Fibroblast of lung (primary cell): ENCODE measurements around the gene CARHSP1. TPM values are rescaled to one million over a fixed set of nuclear protein-coding genes. Genes with fewer than 3 reads are reported as not detected.

Experiments
- DNase-seq, 2 donors: peaks; one replicate each; pipeline versions ENCODE4 v3.0.0 to v3.0.0-alpha.2; 2010; ENCODE audit warnings: low read depth in 2 of 2
- H2AFZ ChIP-seq: 2 replicates; pipeline ENCODE4 v1.5.1; 2012; ENCODE audit warnings: low read length, control low read depth, inconsistent platforms
- H3K27ac ChIP-seq: 2 replicates; pipeline ENCODE4 v1.5.1; 2011; ENCODE audit warnings: low read length, control low read depth; ENCODE audit not compliant: insufficient read depth
- H3K27me3 ChIP-seq: 2 replicates; pipeline ENCODE4 v1.5.1; 2011; ENCODE audit warnings: mild to moderate bottlenecking, low read length; ENCODE audit not compliant: control insufficient read depth, insufficient read depth
- H3K36me3 ChIP-seq: 2 replicates; pipeline ENCODE4 v1.5.1; 2011; ENCODE audit warnings: low read length; ENCODE audit not compliant: control insufficient read depth, insufficient read depth
- H3K4me1 ChIP-seq: 2 replicates; pipeline ENCODE4 v1.5.1; 2011; ENCODE audit warnings: low read length; ENCODE audit not compliant: control insufficient read depth, insufficient read depth; ENCODE audit errors: extremely low read depth
- H3K4me2 ChIP-seq: 2 replicates; pipeline ENCODE4 v1.5.1; 2011; ENCODE audit warnings: low read length, control low read depth; ENCODE audit not compliant: insufficient read depth; ENCODE audit errors: extremely low read depth
- H3K4me3 ChIP-seq, 4 experiments: fragments of 200-600 bp in 1 of 4; sonication (generic) in 1 of 4; replicated peaks in 1 of 4; 2 replicates each; pipeline ENCODE4 v1.5.1; 2011 to 2016; ENCODE audit warnings: low read length in 4 of 4, low read depth in 3 of 4, mild to moderate bottlenecking in 3 of 4, control low read depth in 2 of 4, inconsistent platforms in 1 of 4, mixed read lengths in 1 of 4; ENCODE audit not compliant: insufficient read depth in 1 of 4; ENCODE audit errors: control extremely low read depth in 1 of 4
- H3K79me2 ChIP-seq: 2 replicates; pipeline ENCODE4 v1.5.1; 2012; ENCODE audit warnings: mild to moderate bottlenecking, low read length, inconsistent platforms; ENCODE audit not compliant: control insufficient read depth, insufficient read depth
- H3K9ac ChIP-seq: 2 replicates; pipeline ENCODE4 v1.5.1; 2011; ENCODE audit warnings: mild to moderate bottlenecking, low read length, control low read depth; ENCODE audit not compliant: insufficient read depth
- H3K9me3 ChIP-seq: 2 replicates; pipeline ENCODE4 v1.5.1; 2012; ENCODE audit warnings: low read depth, low read length; ENCODE audit not compliant: control insufficient read depth, insufficient read depth
- H4K20me1 ChIP-seq: 2 replicates; pipeline ENCODE4 v1.5.1; 2011; ENCODE audit warnings: low read length; ENCODE audit not compliant: control insufficient read depth, insufficient read depth; ENCODE audit errors: extremely low read depth
- CTCF ChIP-seq, 2 donors: IDR thresholded peaks in 1 of 2; conservative IDR thresholded peaks in 1 of 2; 1 replicate in 1 of 2; 2 replicates in 1 of 2; pipeline ENCODE4 v1.5.1; 2011 to 2012; ENCODE audit warnings: low read length in 2 of 2, control low read depth in 1 of 2, inconsistent platforms in 1 of 2, low read depth in 1 of 2, mild to moderate bottlenecking in 1 of 2
- EZH2 ChIP-seq: IDR thresholded peaks from 2 replicates; pipeline ENCODE4 v1.5.1; 2012; ENCODE audit warnings: low read length, control low read depth, mild to moderate bottlenecking; ENCODE audit errors: missing control alignments
- polyA plus RNA-seq, 2 donors: library from polyadenylated mRNA; depleted of rRNA in 1 of 2; stranded (reverse) in 1 of 2; unstranded in 1 of 2; fragments of >200 nt; gene quantifications; 2 replicates each; pipeline ENCODE4 v1.2.1, GENCODE V29; 2011 to 2012; ENCODE audit warnings: missing spikeins in 1 of 2
- total RNA-seq: library from RNA; depleted of rRNA; stranded (reverse); fragments of >200 nt; gene quantifications from 2 replicates; pipeline ENCODE4 v1.2.1, GENCODE V29; 2014

The CARHSP1 gene
- total and polyA plus RNA-seq, 2 donors (not counting 1 experiment from before 2014, with no cell fraction given): 90.9 to 108 TPM

GRCh38 chr16:8910811-8911210 lies 42.0 kb upstream of the CARHSP1 start:
- no peak overlapping the region for H3K9ac ChIP-seq
- no peaks in the 10 kb centered on the region for H3K9me3 ChIP-seq
- DNase-seq: no peak
- no peaks in the 10 kb centered on the region for H4K20me1 ChIP-seq
- H3K4me1 ChIP-seq: no peaks in the 10 kb centered on the region
- H2AFZ ChIP-seq: no peak overlapping the region
- no peaks in the 10 kb centered on the region for H3K27me3 ChIP-seq
- peaks cover 9% of the 10 kb centered on the region for H3K36me3 ChIP-seq
- TF ChIP-seq CTCF (conservative IDR thresholded peaks at IDR 0.05 in 1 of 2, IDR thresholded peaks at IDR 0.05 in 1 of 2; ENCODE audit: low read depth in 1 of 2, low read length in 2 of 2): no peak
- no peak for TF ChIP-seq EZH2
- no peak overlapping the region for H3K4me2 ChIP-seq
- H3K4me3 ChIP-seq: no peak overlapping the region
- H3K27ac ChIP-seq: no peak overlapping the region
- peaks cover 3% of the 10 kb centered on the region for H3K79me2 ChIP-seq

DNA sequence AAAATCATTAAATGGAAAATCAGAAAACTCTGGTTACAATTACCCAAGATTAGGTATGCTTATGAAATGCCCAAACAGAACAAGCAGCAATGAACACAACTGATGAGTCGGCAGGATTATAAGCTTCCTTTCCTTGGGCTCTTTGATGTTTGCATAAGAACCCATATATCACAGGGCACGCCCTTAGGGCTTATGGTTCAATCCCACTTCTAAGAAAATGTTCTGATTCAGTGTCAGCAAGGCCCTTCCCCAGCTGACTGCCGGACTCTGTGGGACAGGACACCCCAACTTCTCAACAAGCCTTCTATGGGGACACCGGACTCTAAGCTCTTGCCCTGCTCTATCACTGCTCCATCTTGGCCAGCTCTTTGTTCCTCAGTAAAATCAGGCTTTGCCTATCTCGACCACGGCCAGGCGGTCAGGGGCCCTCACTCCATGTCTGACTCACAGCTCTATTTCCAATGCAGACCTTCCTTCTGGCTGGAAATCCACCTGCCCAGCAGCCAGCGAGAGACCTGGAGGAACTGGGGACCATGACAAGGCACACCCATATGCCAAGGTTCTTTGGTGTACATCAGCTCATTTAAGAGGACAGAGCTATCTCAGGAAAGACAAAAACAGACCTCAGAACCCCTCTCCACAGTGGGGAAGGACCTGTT lies 40.1 kb upstream of the CARHSP1 start:
- no peaks in the 10 kb centered on the region for H3K9me3 ChIP-seq
- H3K4me2 ChIP-seq: no peak overlapping the region
- no peak overlapping the region for H3K9ac ChIP-seq
- H3K27me3 ChIP-seq: no peaks in the 10 kb centered on the region
- peaks cover 9% of the 10 kb centered on the region for H3K36me3 ChIP-seq
- H4K20me1 ChIP-seq: no peaks in the 10 kb centered on the region
- H3K4me1 ChIP-seq: no peaks in the 10 kb centered on the region
- H3K4me3 ChIP-seq: no peak overlapping the region
- H2AFZ ChIP-seq: no peak overlapping the region
- DNase-seq: no peak
- no peak overlapping the region for H3K27ac ChIP-seq
- no peak for TF ChIP-seq CTCF (conservative IDR thresholded peaks at IDR 0.05 in 1 of 2, IDR thresholded peaks at IDR 0.05 in 1 of 2; ENCODE audit: low read depth in 1 of 2, low read length in 2 of 2)
- TF ChIP-seq EZH2: no peak
- peaks cover 2% of the 10 kb centered on the region for H3K79me2 ChIP-seq

DNA sequence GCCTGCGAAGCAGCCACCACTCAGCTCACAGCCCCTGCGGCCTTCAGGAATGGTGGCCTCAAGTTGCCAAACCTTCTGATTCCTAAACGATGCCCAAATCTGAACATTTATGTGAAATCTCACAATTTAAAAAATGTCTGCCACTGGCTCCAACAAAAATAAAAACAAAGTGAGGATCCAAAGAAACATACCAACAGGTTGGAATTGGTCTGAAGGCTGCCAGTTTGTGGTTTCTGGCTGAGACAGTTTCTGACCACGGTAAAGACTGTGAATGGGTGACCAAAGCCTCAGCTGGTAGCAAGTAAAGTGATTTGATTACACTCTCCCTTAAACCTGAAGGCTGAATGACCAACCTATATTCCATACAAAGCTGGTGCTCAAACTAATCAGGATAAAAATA lies 38.3 kb upstream of the CARHSP1 start:
- TF ChIP-seq CTCF (conservative IDR thresholded peaks at IDR 0.05 in 1 of 2, IDR thresholded peaks at IDR 0.05 in 1 of 2; ENCODE audit: low read depth in 1 of 2, low read length in 2 of 2): no peak
- no peak for TF ChIP-seq EZH2
- Histone ChIP-seq H4K20me1 (no peaks in the 10 kb centered on the region), H3K4me1 (no peaks in the 10 kb centered on the region), H2AFZ (no peak overlapping the region), H3K79me2 (peaks cover 2% of the 10 kb centered on the region), H3K27me3 (no peaks in the 10 kb centered on the region), H3K9ac (no peak overlapping the region), H3K27ac (no peak overlapping the region), H3K9me3 (no peaks in the 10 kb centered on the region), H3K4me3 (no peak overlapping the region), H3K4me2 (no peak overlapping the region), H3K36me3 (peaks cover 10% of the 10 kb centered on the region)
- DNase-seq: peak in 1 of 2 donors; percentile 42
